Left cardiac atrium (tissue), 4 donors: Measurements from ENCODE around the gene HHIPL1. TPM values are rescaled to one million over a fixed set of nuclear protein-coding genes. Genes with fewer than 3 reads are reported as not detected.

Experiments used
- ATAC-seq, 2 donors: fragments of 200-7000 bp; cut with Tn5 transposase; one replicate each; pipeline ENCODE4 v1.9.1; 2020; ENCODE audit warnings: mild to moderate bottlenecking in 2 of 2, moderate library complexity in 2 of 2
- DNase-seq: peaks from one replicate; pipeline ENCODE4 v3.0.0-alpha.2; 2020
- intact Hi-C, 2 donors: fragments of 100-400 bp; cut with DNase I; formaldehyde crosslinking; loops; one replicate each; pipeline versions ENCODE4 v1.14.1 to v1.15.1; 2022 to 2023
- total RNA-seq, 2 donors: library from RNA; stranded (reverse); fragmentation: NEBNext Ultra II Directional; extraction: Animal tissue kit (Norgen Biotek cat#: 25700); gene quantifications; one replicate each; pipeline ENCODE4 v1.2.1, GENCODE V29; 2021
- donor health status: DM: no; HTN: yes; CAD: no.
- donor health status: DM: no; HTN: yes; CAD: no; lungs with severe emphysema.
- donor health status: DM: yes; HTN: yes; CAD: no.
- donor health status: Dilated cardiomyopathy.

Gene HHIPL1
- total RNA-seq, 2 donors from 2014 or later = 2.1 to 2.6 TPM

GRCh38 chr14:99681101-99681831 is 36.3 kb downstream of the HHIPL1 start:
- ATAC-seq (no peak), DNase-seq (no peak)
- intact Hi-C loops = loop anchor here in 1 of 2 donors (5.0 kb wide), 1 partner anchor 206 kb away; no protein-coding TSS in a partner anchor

GRCh38 chr14:99681832-99682148 is 36.9 kb downstream of the HHIPL1 start:
- ATAC-seq (no peak), DNase-seq (no peak)

GRCh38 chr14:99682809-99683618 is 38.1 kb downstream of the HHIPL1 start:
- DNase-seq (peak; percentile 84), ATAC-seq (peak; percentile 38 to 61)
- intact Hi-C loops = loop anchor here (2.0 to 5.0 kb wide), 2 partner anchors 202 to 204 kb away; no protein-coding TSS in a partner anchor

More at GRCh38 chr14:99681832-99682148, 36.9 kb downstream of the HHIPL1 start:
- intact Hi-C loops = loop anchor here (2.0 to 5.0 kb wide), 2 partner anchors 203 to 206 kb away; no protein-coding TSS in a partner anchor

- intact Hi-C loops = loop anchor here (2.0 to 5.0 kb wide), 2 partner anchors 201 to 203 kb away; no protein-coding TSS in a partner anchor
- DNase-seq (peak; percentile 100), ATAC-seq (peak; percentile 97)
Measured at GRCh38 chr14:99683619-99684409, 38.9 kb downstream of the HHIPL1 start, which contains the start of gene CYP46A1. Gene CYP46A1 (plus strand): TSS chr14:99684298. CDS start chr14:99684418, 120 bp downstream.

GRCh38 chr14:99684410-99684934 is 39.5 kb downstream of the HHIPL1 start:
- DNase-seq (no peak), ATAC-seq (no peak)
- intact Hi-C loops = loop anchor here in 1 of 2 donors (5.0 kb wide), 1 partner anchor 203 kb away; no protein-coding TSS in a partner anchor

GRCh38 chr14:99685151-99685591 is 40.2 kb downstream of the HHIPL1 start:
- intact Hi-C loops = no loop called here
- DNase-seq (no peak), ATAC-seq (no peak)

- ATAC-seq (no peak), DNase-seq (no peak)
- intact Hi-C loops = no loop called here
Measured at GRCh38 chr14:99685596-99685995, 40.7 kb downstream of the HHIPL1 start.

GRCh38 chr14:99686557-99687283 is 41.8 kb downstream of the HHIPL1 start:
- intact Hi-C loops = no loop called here
- no peak for ATAC-seq
- DNase-seq = no peak

GRCh38 chr14:99687284-99688209 is 42.6 kb downstream of the HHIPL1 start:
- DNase-seq = no peak
- intact Hi-C loops = no loop called here

GRCh38 chr14:99688210-99688581 is 43.3 kb downstream of the HHIPL1 start:
- DNase-seq = no peak
- intact Hi-C loops = no loop called here

More at GRCh38 chr14:99687284-99688209, 42.6 kb downstream of the HHIPL1 start:
- ATAC-seq = no peak

GRCh38 chr14:99688629-99689028 is 43.7 kb downstream of the HHIPL1 start:
- intact Hi-C loops = no loop called here
- no peak for ATAC-seq
- DNase-seq = no peak

More at GRCh38 chr14:99688210-99688581, 43.3 kb downstream of the HHIPL1 start:
- ATAC-seq = no peak

GRCh38 chr14:99689266-99690236 is 44.6 kb downstream of the HHIPL1 start:
- ATAC-seq (no peak), DNase-seq (no peak)
- intact Hi-C loops = no loop called here

- DNase-seq = no peak
- no peak for ATAC-seq
- intact Hi-C loops = no loop called here
Measured at GRCh38 chr14:99690636-99691035, 45.7 kb downstream of the HHIPL1 start.

- ATAC-seq = no peak
- intact Hi-C loops = no loop called here
- DNase-seq = no peak
Measured at GRCh38 chr14:99691111-99691885, 46.4 kb downstream of the HHIPL1 start.

GRCh38 chr14:99693918-99694317 is 49.0 kb downstream of the HHIPL1 start:
- intact Hi-C loops = no loop called here
- DNase-seq (no peak), ATAC-seq (no peak)
